NK-92 treated with Interleukin-12 subunit alpha and Interleukin-12 subunit beta, amount 100 ng/mL, for 24 hours (cell line): Measurements from ENCODE around the gene MEN1.

ENCODE experiments used
- DNase-seq: peaks from one replicate; lab custom pipeline; 2025; lab: John Stamatoyannopoulos, UW

The MEN1 gene

GRCh38 chr11:64810271-64810890 is at the start of gene MEN1:
Gene MEN1, minus strand, starts transcription at chr11:64810551. Its CDS starts 442 bp downstream, at chr11:64810109.
- peak; percentile 83 for DNase-seq

GRCh38 chr11:64859542-64860414 is 49.4 kb upstream of the MEN1 start:
- peak; percentile 50 for DNase-seq

GRCh38 chr11:64858467-64859263 is 48.3 kb upstream of the MEN1 start:
- peak; percentile 66 for DNase-seq

GRCh38 chr11:64857485-64857884 is 47.1 kb upstream of the MEN1 start:
- no peak for DNase-seq

- DNase-seq: peak; percentile 44
These were observed 46.3 kb upstream of the MEN1 start for GRCh38 chr11:64856382-64857227.

- no peak for DNase-seq
These were observed 45.4 kb upstream of the MEN1 start for GRCh38 chr11:64855596-64856304.

- DNase-seq: no peak
These were observed 44.5 kb upstream of the MEN1 start for GRCh38 chr11:64854534-64855502.

GRCh38 chr11:64854157-64854533 is 43.8 kb upstream of the MEN1 start:
- no peak for DNase-seq

GRCh38 chr11:64853709-64854108 is 43.4 kb upstream of the MEN1 start:
- no peak for DNase-seq

GRCh38 chr11:64852804-64853509 is 42.6 kb upstream of the MEN1 start:
- DNase-seq: no peak

GRCh38 chr11:64851831-64852351 is 41.5 kb upstream of the MEN1 start:
- no peak for DNase-seq

GRCh38 chr11:64850979-64851567 is 40.7 kb upstream of the MEN1 start:
- peak; percentile 51 for DNase-seq

- DNase-seq: no peak
These were observed 39.4 kb upstream of the MEN1 start for GRCh38 chr11:64849598-64850356.

- DNase-seq: no peak
These were observed 38.7 kb upstream of the MEN1 start for GRCh38 chr11:64848826-64849597.

- no peak for DNase-seq
These were observed 38.0 kb upstream of the MEN1 start for GRCh38 chr11:64848214-64848825.

- DNase-seq: peak; percentile 84
These were observed 36.8 kb upstream of the MEN1 start for GRCh38 chr11:64846998-64847666.
